ENCODE data around the gene HDAC6. TPM values are rescaled to one million over a fixed set of nuclear protein-coding genes. Genes with fewer than 3 reads are reported as not detected.

The HDAC6 gene
- total RNA-seq = 100 to 1,000 TPM in 3 of 4 donors, 10 to 100 TPM in 1; 25.0 to 160 (median 123) TPM

- H3K27ac ChIP-seq = peak within 1 kb of the TSS; percentile 95
- H3K9me3 ChIP-seq = no peaks in the 10 kb centered on the region
- H3K27me3 ChIP-seq = no peaks in the 10 kb centered on the region
- TF ChIP-seq CTCF (IDR thresholded peaks at IDR 0.05) (peak in 1 of 4 experiments; percentile 6), POLR2A (IDR thresholded peaks at IDR 0.05) (peak in 1 of 2 donors; percentile 60)
- peak; percentile 96 to 97 for DNase-seq
- H3K4me1 ChIP-seq = no peaks in the 10 kb centered on the region
- H3K4me3 ChIP-seq = peak within 1 kb of the TSS; percentile 61 to 76
- H3K36me3 ChIP-seq = no peaks in the 10 kb centered on the region
- intact Hi-C loops (cut with DNase I; ENCODE audit: low total_unique reads) = no loop called here
Observed at GRCh38 chrX:48801280-48802088, at the start of gene HDAC6. Gene HDAC6 (plus strand): TSS chrX:48802067. CDS start chrX:48802693, 626 bp downstream.

- no peaks in the 10 kb centered on the region for H3K36me3 ChIP-seq
- no peaks in the 10 kb centered on the region for H3K27me3 ChIP-seq
- H3K4me1 ChIP-seq = no peaks in the 10 kb centered on the region
- TF ChIP-seq POLR2A (IDR thresholded peaks at IDR 0.05) = no peak
- no peak for TF ChIP-seq CTCF (IDR thresholded peaks at IDR 0.05)
- H3K4me3 ChIP-seq = no peak overlapping the region
- no peak overlapping the region for H3K27ac ChIP-seq
- DNase-seq = no peak
- no peaks in the 10 kb centered on the region for H3K9me3 ChIP-seq
- intact Hi-C loops (cut with DNase I; ENCODE audit: low total_unique reads) = no loop called here
Observed at GRCh38 chrX:48752498-48752897, 49.4 kb upstream of the HDAC6 start.

GRCh38 chrX:48753708-48754228 is 48.1 kb upstream of the HDAC6 start:
- H3K4me3 ChIP-seq = no peak overlapping the region
- no peaks in the 10 kb centered on the region for H3K9me3 ChIP-seq
- DNase-seq = no peak
- TF ChIP-seq CTCF (IDR thresholded peaks at IDR 0.05) = no peak
- TF ChIP-seq POLR2A (IDR thresholded peaks at IDR 0.05) = no peak
- no peaks in the 10 kb centered on the region for H3K4me1 ChIP-seq
- H3K27ac ChIP-seq = no peak overlapping the region
- H3K36me3 ChIP-seq = no peaks in the 10 kb centered on the region
- intact Hi-C loops (cut with DNase I; ENCODE audit: low total_unique reads) = no loop called here
- no peaks in the 10 kb centered on the region for H3K27me3 ChIP-seq

GRCh38 chrX:48754238-48754637 is 47.6 kb upstream of the HDAC6 start:
- H3K27ac ChIP-seq = no peak overlapping the region
- H3K27me3 ChIP-seq = no peaks in the 10 kb centered on the region
- no peak for DNase-seq
- no peaks in the 10 kb centered on the region for H3K4me1 ChIP-seq
- no peaks in the 10 kb centered on the region for H3K9me3 ChIP-seq
- no peak overlapping the region for H3K4me3 ChIP-seq
- no peak for TF ChIP-seq CTCF (IDR thresholded peaks at IDR 0.05)
- no peak for TF ChIP-seq POLR2A (IDR thresholded peaks at IDR 0.05)
- intact Hi-C loops (cut with DNase I; ENCODE audit: low total_unique reads) = no loop called here
- no peaks in the 10 kb centered on the region for H3K36me3 ChIP-seq
